HepG2 (cell line): ENCODE measurements around the gene DOK7. TPM values are rescaled to one million over a fixed set of nuclear protein-coding genes. Genes with fewer than 3 reads are reported as not detected.

ENCODE experiments used
- ATAC-seq: fragments of 200-7000 bp; cut with Tn5 transposase; 3 replicates; pipeline ENCODE4 v1.9.1; 2020; ENCODE audit warnings: mild to moderate bottlenecking, moderate library complexity
- BruUV-seq: library from RNA; stranded (reverse); fragments of 400-500 nt; replicated peaks from 2 replicates; lab custom pipeline; 2021; lab: Mats Ljungman, UMichigan
- CTCF ChIA-PET: fragments of 300-600 bp; formaldehyde crosslinking; extraction: SDS; loops from one replicate; lab custom pipeline; 2021; ENCODE audit warnings: low total read pairs, inconsistent platforms, low intra/inter-chr PET ratio; lab: Yijun Ruan, JAX
- POLR2A ChIA-PET: fragments of 350-600 bp; sonication (Branson Sonifier 250); formaldehyde crosslinking; loops from one replicate; lab custom pipeline; 2020; ENCODE audit warnings: antibody characterized with exemption, inconsistent platforms; lab: Yijun Ruan, JAX
- DNase-seq: peaks from one replicate; pipeline ENCODE4 v3.0.0-alpha.2; 2015; ENCODE audit warnings: low spot score
- FAIRE-seq: peaks from 3 replicates; lab custom pipeline; 2011; peaks lifted over from hg19 to GRCh38; lab: Jason Lieb, UNC
- H2AFZ ChIP-seq: one replicate; pipeline ENCODE4 v1.6.1; 2011; ENCODE audit warnings: low read length, inconsistent platforms
- H3K27ac ChIP-seq: fragments of 300-600 bp; 3 replicates; pipeline ENCODE4 v1.8.0; 2011; ENCODE audit warnings: mixed run types, mild to moderate bottlenecking, mixed read lengths, low read length, inconsistent platforms; ENCODE audit not compliant: insufficient read depth; ENCODE audit errors: extremely low read length
- H3K27me3 ChIP-seq, 2 experiments: fragments of 200-600 bp in 1 of 2; 2 replicates in 1 of 2; 3 replicates in 1 of 2; pipeline versions ENCODE4 v1.6.0 to v1.8.0; 2011; ENCODE audit warnings: low read length in 2 of 2, mild to moderate bottlenecking in 2 of 2, moderate library complexity in 2 of 2, inconsistent platforms in 1 of 2; ENCODE audit not compliant: insufficient read depth in 2 of 2, control insufficient read depth in 1 of 2
- H3K36me3 ChIP-seq, 2 experiments: fragments of 200-600 bp in 1 of 2; replicated peaks in 1 of 2; 2 replicates in 1 of 2; 3 replicates in 1 of 2; pipeline versions ENCODE4 v1.5.1 to v1.8.0; 2011; ENCODE audit warnings: low read length in 2 of 2, inconsistent platforms in 1 of 2; ENCODE audit not compliant: insufficient read depth in 2 of 2, control insufficient read depth in 1 of 2
- H3K4me1 ChIP-seq: 2 replicates; pipeline ENCODE4 v1.5.1; 2012; ENCODE audit warnings: low read length, inconsistent platforms; ENCODE audit not compliant: insufficient read depth
- H3K4me2 ChIP-seq: 2 replicates; pipeline ENCODE4 v1.6.0; 2011; ENCODE audit warnings: low read depth, low read length, inconsistent platforms
- H3K4me3 ChIP-seq, 3 experiments: fragments of 200-600 bp in 1 of 3; sonication (generic), shearing (Covaris generic) in 1 of 3; replicated peaks in 1 of 3; 2 replicates each; pipeline ENCODE4 v1.5.1; 2011 to 2016; ENCODE audit warnings: low read length in 3 of 3, inconsistent platforms in 2 of 3, low read depth in 2 of 3, mild to moderate bottlenecking in 2 of 3, control low read depth in 1 of 3, mixed read lengths in 1 of 3; ENCODE audit not compliant: insufficient read depth in 1 of 3
- H3K79me2 ChIP-seq: one replicate; pipeline ENCODE4 v1.6.1; 2011; ENCODE audit warnings: low read length, inconsistent platforms; ENCODE audit not compliant: insufficient read depth
- H3K9ac ChIP-seq: 2 replicates; pipeline ENCODE4 v1.6.0; 2011; ENCODE audit warnings: mild to moderate bottlenecking, low read depth, low read length, inconsistent platforms; ENCODE audit not compliant: insufficient read depth
- H3K9me3 ChIP-seq: 2 replicates; pipeline ENCODE4 v1.5.1; 2012; ENCODE audit warnings: mild to moderate bottlenecking, low read length
- H4K20me1 ChIP-seq: 2 replicates; pipeline ENCODE4 v1.6.0; 2011; ENCODE audit warnings: inconsistent platforms, mild to moderate bottlenecking, low read length, moderate library complexity; ENCODE audit not compliant: insufficient read depth
- CCDC6 ChIP-seq: sonication (generic); formaldehyde crosslinking; IDR thresholded peaks from 2 replicates; pipeline ENCODE4 v1.8.1; 2022; ENCODE audit warnings: mild to moderate bottlenecking, missing genetic modification reagents, moderate library complexity
- HDAC2 ChIP-seq: sonication (generic); formaldehyde crosslinking; IDR thresholded peaks from 2 replicates; pipeline ENCODE4 v1.4.0; 2020; ENCODE audit warnings: missing genetic modification reagents
- RBFOX2 ChIP-seq: fragments of 200-400 bp; formaldehyde crosslinking; IDR thresholded peaks from 2 replicates; pipeline ENCODE4 v1.6.1; 2017; ENCODE audit warnings: low read depth, mild to moderate bottlenecking, low read length
- ZNF3 ChIP-seq: IDR thresholded peaks from 2 replicates; pipeline ENCODE4 v1.7.0; 2017; ENCODE audit warnings: inconsistent platforms
- ZNF629 ChIP-seq: sonication (generic); formaldehyde crosslinking; conservative IDR thresholded peaks from 2 replicates; pipeline ENCODE4 v1.5.0; 2020; ENCODE audit warnings: missing genetic modification reagents
- WGBS: methylation state at CpG from one replicate; pipeline ENCODE4 v1.1.6; 2017; ENCODE audit warnings: low lambda C conversion rate; 5-methylcytosine and 5-hydroxymethylcytosine counted together
- in situ Hi-C: cut with HindIII; loops from 2 replicates; pipeline ENCODE4 v1.10.0; 2017; ENCODE audit warnings: low pct_unique_long_range_greater_than_20kb; ENCODE audit not compliant: extremely low pct_ligation_motif_present
- intact Hi-C: fragments of 100-400 bp; cut with micrococcal nuclease; formaldehyde crosslinking; loops from one replicate; pipeline ENCODE4 v1.10.0; 2022; ENCODE audit not compliant: unreplicated experiment
- polyA plus RNA-seq, 8 experiments: library from polyadenylated mRNA; depleted of rRNA in 3 of 8; stranded (reverse) in 7 of 8; unstranded in 1 of 8; fragments of >200 nt; fragmentation: Illumina TruSeq in 4 of 8; extraction: Trizol in 4 of 8; gene quantifications; 2 replicates each; pipeline versions ENCODE4 v1.2.1 to v1.2.3, GENCODE V29; 2011 to 2016; ENCODE audit warnings: low read depth in 4 of 8, missing spikeins in 1 of 8, mixed read lengths in 1 of 8; ENCODE audit not compliant: insufficient read depth in 1 of 8
- total RNA-seq, 5 experiments: library from RNA; depleted of rRNA; stranded (reverse); fragments of >200 nt; fragmentation: Illumina TruSeq; extraction: Trizol; gene quantifications; 2 replicates each; pipeline ENCODE4 v1.2.3, GENCODE V29; 2016; ENCODE audit warnings: low read depth in 1 of 5
- TF ChIP-seq, protein P1 (sequence below): sonication (generic); formaldehyde crosslinking; IDR thresholded peaks from 2 replicates; pipeline ENCODE4 v1.4.0; 2020; ENCODE audit warnings: missing genetic modification reagents, borderline replicate concordance
- TF ChIP-seq, protein P2 (sequence below): sonication (generic); formaldehyde crosslinking; IDR thresholded peaks from 2 replicates; pipeline ENCODE4 v1.8.0; 2022; ENCODE audit warnings: missing genetic modification reagents, mild to moderate bottlenecking, borderline replicate concordance
- TF ChIP-seq, protein P3 (sequence below): sonication (generic); formaldehyde crosslinking; IDR thresholded peaks from one replicate; pipeline ENCODE4 v1.5.1; 2020; ENCODE audit warnings: mild to moderate bottlenecking, missing genetic modification reagents; ENCODE audit errors: not compliant biosample characterization

Gene DOK7
- total and polyA plus RNA-seq, 2 of the 13 experiments (the other 11 are each of a cell fraction or from before 2014, with no cell fraction given): 0.03 to 0.07 TPM

DNA sequence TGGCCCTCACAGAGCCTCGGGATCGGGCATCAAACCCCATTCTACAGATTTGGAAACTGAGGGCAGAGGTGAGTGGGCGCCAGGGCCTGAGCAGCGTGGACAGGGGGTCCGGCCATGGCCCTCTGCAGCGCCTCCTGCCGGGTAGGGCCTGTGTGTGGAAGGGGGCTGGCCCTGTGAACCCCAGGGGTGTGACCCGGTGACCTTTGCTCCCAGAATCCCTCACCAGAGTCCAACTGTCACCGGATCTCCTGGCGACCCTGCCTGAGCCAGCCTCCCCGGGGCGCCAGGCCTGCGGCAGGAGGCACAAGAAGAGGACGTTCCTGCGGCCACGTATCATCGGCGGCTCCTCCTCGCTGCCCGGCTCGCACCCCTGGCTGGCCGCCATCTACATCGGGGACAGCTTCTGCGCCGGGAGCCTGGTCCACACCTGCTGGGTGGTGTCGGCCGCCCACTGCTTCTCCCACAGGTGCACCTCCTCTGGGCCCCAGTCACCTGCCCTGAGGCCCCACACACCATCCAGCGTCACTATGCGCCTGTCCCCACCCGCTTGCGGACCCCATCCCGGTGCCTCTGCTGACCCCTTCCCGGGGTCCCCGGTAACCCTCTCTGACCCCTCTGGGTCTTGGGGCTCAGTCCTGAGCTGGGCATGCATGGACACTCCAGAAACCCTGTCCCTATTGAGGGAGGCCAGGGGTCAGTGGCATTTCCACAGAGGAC is 17.1 kb upstream of the DOK7 start (continued):
- TF ChIP-seq, protein P1, sequence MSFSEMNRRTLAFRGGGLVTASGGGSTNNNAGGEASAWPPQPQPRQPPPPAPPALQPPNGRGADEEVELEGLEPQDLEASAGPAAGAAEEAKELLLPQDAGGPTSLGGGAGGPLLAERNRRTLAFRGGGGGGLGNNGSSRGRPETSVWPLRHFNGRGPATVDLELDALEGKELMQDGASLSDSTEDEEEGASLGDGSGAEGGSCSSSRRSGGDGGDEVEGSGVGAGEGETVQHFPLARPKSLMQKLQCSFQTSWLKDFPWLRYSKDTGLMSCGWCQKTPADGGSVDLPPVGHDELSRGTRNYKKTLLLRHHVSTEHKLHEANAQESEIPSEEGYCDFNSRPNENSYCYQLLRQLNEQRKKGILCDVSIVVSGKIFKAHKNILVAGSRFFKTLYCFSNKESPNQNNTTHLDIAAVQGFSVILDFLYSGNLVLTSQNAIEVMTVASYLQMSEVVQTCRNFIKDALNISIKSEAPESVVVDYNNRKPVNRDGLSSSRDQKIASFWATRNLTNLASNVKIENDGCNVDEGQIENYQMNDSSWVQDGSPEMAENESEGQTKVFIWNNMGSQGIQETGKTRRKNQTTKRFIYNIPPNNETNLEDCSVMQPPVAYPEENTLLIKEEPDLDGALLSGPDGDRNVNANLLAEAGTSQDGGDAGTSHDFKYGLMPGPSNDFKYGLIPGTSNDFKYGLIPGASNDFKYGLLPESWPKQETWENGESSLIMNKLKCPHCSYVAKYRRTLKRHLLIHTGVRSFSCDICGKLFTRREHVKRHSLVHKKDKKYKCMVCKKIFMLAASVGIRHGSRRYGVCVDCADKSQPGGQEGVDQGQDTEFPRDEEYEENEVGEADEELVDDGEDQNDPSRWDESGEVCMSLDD (CRISPR knock-in tag): 0 out of 2 replicates have a peak, but pooled peaks have one; percentile 29
- TF ChIP-seq ZNF629 (CRISPR knock-in tag): peak; percentile 86
- TF ChIP-seq, all 625 proteins: peak for 5

DNA sequence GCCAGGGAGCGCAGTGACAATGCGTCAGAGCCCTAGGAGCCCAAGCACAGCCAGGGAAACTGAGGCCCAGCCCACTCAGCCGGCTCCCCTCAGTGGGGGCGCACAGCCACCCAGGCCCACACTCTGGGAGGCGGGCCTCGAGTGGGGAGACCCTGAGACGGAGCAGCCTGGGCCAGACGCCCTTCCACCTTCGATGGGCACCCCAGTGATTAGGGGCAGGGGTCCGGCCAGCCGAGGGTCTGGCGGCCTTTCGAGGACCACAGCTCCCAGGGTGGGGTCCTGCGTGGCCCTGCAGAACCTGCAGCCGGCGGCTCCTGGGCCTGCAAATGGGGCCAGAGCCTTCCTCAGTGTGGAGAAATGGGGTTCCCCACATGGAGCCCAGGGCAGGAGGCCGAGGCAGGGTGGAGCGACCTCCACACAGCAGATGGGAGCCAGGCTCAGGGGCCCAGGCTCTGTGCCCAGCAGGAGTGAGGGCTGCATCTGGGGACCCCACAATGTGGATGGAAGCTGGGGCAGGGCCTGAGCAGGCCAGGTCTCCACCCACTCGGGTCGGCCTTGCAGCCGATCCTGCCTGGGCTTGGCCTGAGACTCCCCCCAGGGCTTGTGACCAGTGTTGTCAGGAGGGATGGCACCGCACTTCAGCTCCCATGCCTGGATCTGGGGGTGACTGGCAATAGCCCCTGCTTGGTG is 16.3 kb upstream of the DOK7 start:
- Histone ChIP-seq H3K27ac (no peak overlapping the region), H3K4me1 (peaks cover 38% of the 10 kb centered on the region), H3K79me2 (no peaks in the 10 kb centered on the region), H3K9ac (no peak overlapping the region), H4K20me1 (no peaks in the 10 kb centered on the region), H3K36me3 (no peaks in the 10 kb centered on the region), H2AFZ (no peak overlapping the region), H3K4me2 (no peak overlapping the region), H3K27me3 (no peaks in the 10 kb centered on the region), H3K4me3 (no peak overlapping the region), H3K9me3 (no peaks in the 10 kb centered on the region)
- no peak for ATAC-seq
- no peak for FAIRE-seq
- BruUV-seq: no TSS peak
- in situ Hi-C loops: loop anchor here (5.0 kb wide), 1 partner anchor 99 kb away; no protein-coding TSS in a partner anchor
- no peak for DNase-seq
- ChIA-PET POLR2A (no interaction called here), CTCF (no interaction called here)
- intact Hi-C loops: no loop called here
- 100% methylated on average over 3 of the region's 22 CpGs for WGBS
- TF ChIP-seq CCDC6 (CRISPR knock-in tag): no peak
- TF ChIP-seq, protein P2, sequence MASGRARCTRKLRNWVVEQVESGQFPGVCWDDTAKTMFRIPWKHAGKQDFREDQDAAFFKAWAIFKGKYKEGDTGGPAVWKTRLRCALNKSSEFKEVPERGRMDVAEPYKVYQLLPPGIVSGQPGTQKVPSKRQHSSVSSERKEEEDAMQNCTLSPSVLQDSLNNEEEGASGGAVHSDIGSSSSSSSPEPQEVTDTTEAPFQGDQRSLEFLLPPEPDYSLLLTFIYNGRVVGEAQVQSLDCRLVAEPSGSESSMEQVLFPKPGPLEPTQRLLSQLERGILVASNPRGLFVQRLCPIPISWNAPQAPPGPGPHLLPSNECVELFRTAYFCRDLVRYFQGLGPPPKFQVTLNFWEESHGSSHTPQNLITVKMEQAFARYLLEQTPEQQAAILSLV (CRISPR knock-in tag): no peak
- no peak for TF ChIP-seq HDAC2
- TF ChIP-seq ZNF3 (CRISPR knock-in tag): no peak
- TF ChIP-seq, protein P3, sequence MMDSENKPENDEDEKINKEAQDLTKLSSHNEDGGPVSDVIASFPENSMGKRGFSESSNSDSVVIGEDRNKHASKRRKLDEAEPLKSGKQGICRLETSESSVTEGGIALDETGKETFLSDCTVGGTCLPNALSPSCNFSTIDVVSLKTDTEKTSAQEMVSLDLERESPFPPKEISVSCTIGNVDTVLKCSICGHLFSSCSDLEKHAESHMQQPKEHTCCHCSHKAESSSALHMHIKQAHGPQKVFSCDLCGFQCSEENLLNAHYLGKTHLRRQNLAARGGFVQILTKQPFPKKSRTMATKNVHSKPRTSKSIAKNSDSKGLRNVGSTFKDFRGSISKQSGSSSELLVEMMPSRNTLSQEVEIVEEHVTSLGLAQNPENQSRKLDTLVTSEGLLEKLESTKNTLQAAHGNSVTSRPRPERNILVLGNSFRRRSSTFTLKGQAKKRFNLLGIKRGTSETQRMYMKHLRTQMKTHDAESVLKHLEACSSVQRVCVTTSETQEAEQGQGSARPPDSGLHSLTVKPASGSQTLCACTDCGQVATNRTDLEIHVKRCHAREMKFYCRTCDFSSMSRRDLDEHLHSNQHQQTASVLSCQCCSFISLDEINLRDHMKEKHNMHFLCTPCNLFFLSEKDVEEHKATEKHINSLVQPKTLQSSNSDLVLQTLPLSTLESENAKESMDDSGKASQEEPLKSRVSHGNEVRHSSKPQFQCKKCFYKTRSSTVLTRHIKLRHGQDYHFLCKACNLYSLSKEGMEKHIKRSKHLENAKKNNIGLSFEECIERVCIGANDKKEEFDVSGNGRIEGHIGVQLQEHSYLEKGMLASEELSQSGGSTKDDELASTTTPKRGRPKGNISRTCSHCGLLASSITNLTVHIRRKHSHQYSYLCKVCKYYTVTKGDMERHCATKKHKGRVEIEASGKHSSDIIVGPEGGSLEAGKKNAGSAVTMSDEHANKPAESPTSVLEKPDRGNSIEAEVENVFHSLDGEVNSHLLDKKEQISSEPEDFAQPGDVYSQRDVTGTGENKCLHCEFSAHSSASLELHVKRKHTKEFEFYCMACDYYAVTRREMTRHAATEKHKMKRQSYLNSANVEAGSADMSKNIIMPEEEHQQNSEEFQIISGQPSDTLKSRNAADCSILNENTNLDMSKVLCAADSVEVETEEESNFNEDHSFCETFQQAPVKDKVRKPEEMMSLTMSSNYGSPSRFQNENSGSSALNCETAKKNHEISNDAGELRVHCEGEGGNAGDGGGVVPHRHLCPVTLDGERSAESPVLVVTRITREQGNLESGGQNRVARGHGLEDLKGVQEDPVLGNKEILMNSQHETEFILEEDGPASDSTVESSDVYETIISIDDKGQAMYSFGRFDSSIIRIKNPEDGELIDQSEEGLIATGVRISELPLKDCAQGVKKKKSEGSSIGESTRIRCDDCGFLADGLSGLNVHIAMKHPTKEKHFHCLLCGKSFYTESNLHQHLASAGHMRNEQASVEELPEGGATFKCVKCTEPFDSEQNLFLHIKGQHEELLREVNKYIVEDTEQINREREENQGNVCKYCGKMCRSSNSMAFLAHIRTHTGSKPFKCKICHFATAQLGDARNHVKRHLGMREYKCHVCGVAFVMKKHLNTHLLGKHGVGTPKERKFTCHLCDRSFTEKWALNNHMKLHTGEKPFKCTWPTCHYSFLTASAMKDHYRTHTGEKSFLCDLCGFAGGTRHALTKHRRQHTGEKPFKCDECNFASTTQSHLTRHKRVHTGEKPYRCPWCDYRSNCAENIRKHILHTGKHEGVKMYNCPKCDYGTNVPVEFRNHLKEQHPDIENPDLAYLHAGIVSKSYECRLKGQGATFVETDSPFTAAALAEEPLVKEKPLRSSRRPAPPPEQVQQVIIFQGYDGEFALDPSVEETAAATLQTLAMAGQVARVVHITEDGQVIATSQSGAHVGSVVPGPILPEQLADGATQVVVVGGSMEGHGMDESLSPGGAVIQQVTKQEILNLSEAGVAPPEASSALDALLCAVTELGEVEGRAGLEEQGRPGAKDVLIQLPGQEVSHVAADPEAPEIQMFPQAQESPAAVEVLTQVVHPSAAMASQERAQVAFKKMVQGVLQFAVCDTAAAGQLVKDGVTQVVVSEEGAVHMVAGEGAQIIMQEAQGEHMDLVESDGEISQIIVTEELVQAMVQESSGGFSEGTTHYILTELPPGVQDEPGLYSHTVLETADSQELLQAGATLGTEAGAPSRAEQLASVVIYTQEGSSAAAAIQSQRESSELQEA (CRISPR knock-in tag): peak; percentile 19
- TF ChIP-seq RBFOX2: 0 out of 2 replicates have a peak, but pooled peaks have one; percentile 9
